SW 1271 (cell line): ENCODE data around the gene RHEBL1.

Experiments used
- DNase-seq, 2 experiments: peaks; one replicate each; lab custom pipeline; 2025; lab: John Stamatoyannopoulos, UW

Gene RHEBL1

DNA sequence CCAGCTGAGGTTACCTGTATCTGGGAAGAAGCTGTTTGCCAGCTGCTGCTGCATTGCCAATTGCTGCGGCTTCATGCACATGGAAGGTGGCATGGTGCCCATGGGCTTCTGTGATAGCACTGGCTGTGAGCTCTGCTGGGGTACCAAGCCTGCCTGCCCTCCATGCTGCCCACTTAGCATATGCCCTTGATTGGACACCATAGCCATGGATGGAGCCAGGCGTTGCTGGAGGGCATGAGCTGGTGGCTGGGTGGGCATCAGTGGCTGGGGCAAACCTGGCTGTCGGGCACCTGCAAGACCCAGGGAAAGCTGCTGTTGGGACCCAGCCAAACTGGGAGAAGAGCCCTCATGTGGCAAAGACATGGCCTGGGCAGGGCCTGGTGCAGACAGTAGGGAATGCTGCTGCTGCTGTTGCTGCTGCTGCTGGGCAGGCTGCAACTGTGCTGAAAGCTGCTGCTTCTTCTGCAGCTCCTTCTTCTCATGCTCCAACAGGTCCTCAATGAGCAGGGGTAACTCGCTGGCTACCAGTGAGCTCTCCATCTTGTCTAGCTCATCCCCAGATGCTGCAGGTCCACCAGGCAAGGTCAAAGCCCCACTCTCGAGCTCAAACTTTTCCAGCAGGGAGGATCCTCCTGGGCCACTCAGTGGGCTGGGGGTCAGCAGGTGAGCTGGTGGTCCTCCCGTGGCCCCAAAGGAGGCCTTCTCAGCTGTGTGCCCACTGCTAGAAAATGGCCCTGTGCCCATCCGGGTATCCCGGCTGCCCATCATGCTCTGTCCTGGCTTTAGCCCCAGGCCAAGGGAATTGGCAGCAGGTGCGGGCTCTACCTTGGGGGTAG lies 32.5 kb downstream of the RHEBL1 start:
- DNase-seq, result no peak

DNA sequence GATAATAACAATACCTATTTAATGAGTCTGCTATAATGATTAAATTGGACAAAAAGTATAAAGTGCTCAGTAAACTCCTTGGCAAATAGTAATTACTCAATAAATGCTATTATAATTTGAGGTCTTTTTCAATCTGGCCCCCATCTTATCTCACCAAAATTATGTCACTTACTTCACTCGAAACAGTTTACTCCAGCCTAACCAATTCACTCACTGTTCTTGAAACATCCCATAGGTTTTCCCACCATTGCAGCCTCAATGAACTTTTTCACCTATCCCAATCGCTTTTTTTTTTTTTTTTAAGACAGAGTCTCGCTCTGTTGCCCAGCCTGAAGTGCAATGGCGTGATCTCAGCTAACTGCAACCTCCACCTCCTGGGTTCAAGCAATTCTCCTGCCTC lies 33.8 kb downstream of the RHEBL1 start:
- DNase-seq, result no peak

DNA sequence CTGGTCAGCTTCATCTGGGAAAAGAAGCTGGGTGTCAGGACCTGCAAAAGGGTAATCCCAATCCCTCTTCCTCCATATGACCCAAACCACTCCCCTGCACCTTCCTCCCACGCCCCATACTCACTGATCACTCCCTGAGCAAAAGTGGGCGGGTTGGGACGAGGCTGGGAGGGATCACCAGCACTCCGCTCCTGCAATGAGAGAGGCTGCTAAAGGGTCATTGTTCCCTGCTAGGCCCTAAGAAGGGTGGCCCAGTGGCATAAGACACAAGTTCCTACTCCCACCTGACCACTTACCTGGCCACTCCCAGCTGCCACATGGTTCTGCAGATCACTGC lies 35.5 kb downstream of the RHEBL1 start:
- DNase-seq, result no peak

DNA sequence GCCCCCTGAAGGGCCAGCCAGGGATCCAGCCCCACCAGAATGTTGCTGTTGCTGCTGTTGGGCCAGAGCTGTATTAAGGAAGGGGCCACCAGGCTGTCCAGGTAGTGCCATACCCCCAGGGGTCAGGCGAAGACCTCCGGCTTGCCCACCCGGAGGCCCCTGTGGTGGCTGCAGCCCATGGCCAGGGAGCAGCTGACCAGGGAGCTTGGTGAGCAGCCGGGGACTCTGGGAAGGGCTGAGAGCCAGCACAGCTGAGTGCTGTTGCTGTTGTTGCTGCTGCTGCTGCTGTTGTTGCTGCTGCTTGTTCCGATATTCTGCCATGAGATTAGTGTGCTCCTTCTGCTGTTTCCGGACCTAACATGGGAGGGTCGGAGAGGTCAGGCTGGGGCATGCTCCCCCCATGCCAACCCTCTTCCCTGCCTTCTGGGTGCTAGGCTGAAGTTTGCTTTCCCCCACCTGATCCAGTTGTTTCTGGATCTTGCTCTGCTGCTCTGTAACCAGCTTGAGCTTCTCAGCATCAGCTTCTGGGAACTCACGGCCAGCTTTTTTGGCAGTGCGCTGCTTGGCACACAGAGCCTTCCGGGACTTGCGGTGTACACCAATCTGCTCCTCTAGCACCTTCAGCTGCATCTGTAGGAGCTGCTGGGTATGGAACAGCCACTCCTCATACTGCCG lies 36.0 kb downstream of the RHEBL1 start:
- DNase-seq, result no peak

DNA sequence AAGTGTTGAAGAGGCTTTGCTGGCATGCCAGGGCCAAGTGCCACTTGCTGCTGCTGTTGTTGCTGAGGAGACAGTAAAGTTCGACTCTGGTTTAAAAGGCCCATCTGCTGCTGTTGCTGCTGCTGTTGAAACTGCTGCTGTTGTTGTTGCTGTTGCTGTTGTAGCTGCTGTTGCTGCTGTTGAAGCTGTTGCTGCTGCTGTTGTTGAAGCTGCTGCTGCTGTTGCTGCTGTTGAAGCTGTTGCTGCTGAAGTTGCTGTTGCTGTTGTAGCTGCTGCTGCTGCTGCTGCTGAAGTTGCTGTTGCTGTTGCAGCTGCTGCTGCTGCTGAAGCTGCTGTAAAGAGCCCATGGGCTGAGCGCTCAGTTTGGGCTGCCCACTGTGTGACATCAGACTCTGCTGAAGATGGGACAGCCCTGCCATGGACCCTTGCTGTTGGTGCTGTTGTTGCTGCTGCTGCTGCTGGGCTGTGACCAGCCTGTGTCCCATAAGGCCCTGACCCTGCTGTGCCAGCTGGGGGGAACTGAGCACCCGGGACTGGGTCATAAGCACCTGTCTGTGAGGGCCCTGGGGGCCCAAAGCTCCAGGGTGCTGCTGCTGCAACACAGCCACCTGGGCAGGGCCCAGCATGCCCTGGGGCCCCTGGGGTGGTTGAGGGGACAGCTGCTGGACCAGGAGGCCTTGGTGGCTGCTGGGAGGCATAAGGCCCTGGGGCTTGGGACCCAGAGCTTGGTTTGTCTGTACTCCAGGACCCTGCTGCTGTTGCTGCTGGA lies 36.9 kb downstream of the RHEBL1 start:
- DNase-seq, result no peak

DNA sequence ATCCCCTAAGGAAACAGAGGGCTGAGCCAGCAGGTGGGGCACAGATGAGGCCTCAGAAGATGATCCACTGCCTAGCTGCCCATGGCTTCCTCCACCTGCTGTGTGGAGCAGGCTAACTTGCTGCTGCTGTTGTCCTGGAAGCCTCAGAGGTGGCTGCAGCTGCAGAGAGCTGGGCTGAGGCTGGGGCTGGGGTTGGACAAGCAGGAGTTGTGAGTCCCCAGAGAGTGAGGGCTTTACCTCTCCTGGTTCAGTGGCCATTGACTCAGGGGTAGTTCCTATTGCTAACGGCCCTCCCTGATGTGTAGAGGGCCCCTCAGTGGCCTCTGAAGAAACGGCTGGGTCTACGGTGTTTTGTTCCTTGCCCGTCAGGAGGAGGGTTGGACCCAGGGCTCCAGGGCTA lies 37.5 kb downstream of the RHEBL1 start:
- DNase-seq, result no peak

DNA sequence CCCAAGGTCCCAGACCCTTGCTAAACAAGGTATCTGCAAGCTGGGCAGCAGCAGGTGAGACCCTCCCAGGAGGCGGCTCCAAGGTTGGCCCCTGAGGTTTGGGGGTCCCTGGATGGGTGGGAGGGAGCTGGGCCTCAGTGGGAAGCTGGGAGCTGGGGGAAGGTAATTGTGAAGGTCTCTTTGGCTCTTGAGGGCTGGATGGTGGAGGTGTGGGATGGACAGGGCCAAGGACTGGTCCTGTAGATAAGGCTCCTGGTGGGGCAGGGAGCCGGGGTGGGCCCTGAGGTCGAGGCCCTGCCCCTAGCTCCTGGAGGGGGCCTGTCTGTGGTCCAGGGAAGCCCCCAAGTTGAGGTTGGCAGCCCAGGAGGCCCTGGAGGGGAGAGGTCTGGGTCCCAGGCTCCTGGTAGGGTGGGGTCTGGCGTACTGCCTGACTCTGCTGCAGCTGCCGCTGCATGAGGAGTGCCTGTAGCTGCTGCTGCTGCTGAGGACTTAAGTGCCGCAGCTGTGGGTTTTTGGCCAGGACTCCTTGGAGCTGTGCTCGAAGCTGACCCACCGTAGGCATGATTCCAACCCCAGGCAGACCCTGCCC lies 38.1 kb downstream of the RHEBL1 start:
- DNase-seq, result no peak

DNA sequence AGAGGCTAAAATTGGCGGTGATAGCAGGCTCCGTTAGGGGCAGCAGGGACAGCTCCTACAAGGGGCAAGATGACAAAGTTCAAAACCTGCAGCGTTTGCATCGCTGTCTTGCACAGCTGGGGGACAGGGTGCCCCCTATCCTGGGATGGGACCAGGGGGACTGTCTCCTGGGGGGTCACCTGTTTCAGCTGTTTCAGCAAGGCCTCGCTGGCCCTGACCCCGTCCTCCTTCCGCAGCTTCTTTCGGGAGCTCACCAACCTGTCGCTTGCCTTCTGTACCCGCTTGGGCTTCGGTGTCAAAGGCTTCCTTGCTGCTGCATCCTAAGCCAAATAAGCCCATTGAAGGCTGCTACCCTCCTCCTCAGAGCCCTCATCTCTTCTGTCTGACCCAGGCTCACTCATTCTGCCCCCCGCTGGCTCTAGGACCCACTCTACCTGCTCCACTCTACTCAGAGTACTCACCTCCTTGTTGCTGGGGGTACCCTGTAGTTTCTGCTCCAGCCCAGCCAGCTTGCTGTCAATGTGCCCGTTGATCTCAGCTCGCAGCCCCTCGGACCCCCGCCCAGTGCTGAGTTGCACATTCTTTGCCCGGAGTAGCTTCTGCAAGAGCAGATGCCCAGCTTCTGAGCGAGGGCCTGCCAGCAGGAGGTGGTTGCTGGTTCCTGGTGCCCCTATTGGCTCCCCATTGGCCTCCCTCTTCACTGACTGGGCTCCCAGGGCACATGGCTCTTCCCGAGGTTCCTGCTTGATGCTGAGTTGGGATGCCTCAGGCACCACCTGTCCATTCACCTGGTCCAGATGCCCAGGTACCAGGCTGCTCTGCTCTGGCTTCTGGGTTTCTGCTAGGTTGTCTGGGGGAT lies 38.8 kb downstream of the RHEBL1 start:
- no peak for DNase-seq

DNA sequence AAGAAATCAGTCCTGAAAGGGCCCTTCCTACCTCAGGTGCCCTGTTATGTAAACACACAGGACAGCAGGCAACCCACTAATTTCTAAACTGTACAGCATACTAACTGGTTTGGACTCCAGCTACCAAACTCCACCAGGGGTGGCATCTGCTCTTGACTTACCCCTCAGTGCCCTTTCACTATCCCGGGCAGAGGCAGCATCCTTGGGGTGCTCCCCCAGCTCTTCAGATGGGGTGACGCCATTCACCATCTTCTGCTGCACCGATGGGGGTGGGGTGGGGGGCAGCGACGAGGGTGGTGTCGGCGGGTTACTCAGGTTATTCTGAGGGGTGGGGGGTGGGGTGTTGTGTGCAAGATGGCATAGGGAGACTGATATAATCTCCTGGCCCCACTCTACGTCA lies 39.7 kb downstream of the RHEBL1 start:
- DNase-seq, result no peak

DNA sequence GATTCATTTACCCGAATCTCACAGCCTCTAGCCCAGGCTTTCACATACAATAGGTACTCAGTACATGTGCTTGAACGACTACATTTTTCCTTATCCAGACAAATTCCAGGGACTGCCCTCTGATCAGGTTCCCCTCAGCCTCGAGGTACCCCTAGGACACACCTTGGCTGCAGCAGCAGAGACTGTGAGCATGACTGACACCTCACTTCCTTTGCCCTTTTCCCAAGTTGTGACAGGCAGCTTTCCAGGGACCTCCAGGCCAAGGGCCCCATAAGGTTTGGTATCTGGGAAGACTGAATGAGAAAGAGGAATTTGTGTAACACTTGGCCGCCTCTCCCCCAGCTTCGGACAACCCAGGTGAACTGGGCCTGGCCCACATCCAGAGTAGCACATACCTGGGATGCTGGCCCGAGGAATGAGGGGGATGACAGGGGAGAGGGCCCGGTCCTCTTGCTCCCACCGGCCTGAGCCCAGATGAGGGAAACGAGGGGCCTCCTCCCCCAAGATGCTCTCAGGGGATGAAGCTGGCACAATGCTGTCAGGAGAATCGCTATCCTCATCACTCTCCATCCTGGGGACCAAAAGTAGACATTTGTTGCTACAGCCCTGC lies 41.0 kb downstream of the RHEBL1 start:
- DNase-seq, result no peak

DNA sequence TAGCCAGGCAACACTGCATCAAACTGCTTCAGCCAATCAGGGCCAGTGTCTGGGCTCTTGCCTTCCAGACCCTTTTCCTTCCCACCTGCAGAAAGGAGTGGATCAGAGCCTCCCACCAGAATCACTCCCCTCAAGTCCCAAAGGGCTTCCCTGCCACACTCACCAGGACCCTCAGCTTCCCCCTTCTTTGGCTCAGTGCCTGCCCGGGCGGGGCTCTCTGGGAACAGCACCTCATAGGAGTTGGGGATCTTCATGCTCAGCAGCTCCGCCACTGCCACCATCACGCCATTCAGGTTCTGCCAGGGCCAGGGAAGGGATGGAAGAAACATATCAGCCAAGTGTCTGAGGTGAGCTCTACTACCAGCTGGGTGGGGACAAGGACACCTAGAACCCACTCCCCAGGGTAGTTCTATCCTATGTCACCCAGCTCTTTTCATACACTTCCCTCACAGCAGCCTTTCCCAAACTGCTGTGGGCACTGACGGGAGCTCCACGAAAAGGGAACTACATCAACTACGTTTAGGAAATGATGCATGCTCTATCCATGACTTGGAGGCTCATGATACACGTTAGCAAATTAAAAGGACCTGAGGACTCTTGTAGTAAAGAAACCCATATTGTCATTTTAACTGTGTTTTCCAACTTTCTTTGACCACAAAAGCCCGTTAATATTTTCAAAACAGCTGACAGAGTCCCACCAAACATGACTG lies 41.8 kb downstream of the RHEBL1 start:
- DNase-seq, result no peak

DNA sequence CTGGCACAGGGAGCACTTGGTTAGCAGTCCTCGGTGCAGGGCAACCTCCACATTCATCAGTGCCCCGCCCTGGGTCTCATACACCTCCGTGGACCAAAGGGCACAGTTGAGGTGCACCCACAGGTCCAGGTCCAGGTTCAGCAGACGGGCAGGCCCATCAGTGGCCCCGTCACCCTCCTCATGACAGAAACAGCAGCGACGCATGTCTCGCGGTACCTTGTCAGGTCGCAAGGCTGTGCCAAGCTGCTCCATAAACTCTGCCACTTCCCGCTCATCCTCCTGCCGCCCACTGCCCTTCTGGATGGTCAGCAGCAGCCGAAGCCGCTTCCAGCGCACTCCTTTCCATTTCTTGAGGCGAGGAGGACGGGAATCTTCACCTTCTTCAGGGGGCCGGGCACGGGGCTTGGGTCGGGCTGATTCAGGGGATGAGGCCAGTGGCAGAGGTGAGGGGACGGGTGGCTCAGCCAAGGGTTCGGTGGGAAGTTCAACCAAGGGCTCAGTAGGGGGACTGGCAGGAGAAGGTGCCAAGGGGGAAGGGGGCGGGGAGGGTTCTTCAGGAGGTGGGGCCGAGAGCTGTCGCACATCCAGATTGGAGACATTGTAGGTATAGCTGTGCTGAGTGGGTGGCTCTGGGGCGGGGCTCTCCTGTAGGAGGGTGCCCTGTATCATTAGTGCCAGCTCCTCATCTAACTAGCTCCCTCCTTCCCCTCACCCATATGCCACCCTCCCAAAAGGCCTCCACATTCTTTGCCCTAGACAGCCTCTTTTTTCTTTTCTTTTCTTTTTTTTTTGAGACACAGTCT lies 42.9 kb downstream of the RHEBL1 start:
- no peak for DNase-seq

DNA sequence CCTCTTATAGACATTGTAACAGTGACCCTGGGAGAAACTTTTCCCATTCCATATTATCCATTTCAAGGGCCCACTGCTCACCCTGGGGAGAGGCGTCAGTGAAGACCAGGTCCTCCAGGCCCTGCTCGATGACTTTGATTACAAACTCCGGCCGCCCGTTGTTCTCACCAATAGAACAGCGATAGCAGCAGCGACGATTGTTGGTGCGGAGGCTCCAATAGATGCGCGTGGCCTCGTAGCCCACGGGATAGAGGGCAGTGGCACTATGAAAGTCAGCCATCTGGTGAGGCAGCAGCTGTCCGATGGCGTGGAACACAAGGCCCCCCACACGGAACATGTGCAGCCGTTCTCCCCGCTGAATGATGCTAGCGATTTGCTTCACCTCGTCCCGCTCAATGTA lies 43.7 kb downstream of the RHEBL1 start:
- no peak for DNase-seq

DNA sequence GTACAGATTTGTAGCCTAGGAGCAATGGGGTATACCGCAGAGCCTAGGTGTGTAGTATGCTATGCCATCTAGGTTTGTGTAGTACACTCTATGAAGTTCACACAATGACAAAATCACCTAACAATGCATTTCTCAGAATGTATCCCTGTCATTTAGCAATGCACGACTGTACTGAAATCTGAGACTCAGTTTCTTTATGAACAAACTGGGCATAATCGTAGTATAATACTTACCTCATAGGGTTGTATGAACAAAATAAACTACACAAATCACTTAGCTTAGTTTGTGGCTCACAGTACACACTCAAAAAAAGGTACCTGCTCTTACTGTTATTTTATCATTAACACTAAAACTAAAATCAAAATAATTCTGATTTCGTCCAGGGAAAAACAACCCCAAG lies 44.3 kb downstream of the RHEBL1 start:
- DNase-seq, result no peak

DNA sequence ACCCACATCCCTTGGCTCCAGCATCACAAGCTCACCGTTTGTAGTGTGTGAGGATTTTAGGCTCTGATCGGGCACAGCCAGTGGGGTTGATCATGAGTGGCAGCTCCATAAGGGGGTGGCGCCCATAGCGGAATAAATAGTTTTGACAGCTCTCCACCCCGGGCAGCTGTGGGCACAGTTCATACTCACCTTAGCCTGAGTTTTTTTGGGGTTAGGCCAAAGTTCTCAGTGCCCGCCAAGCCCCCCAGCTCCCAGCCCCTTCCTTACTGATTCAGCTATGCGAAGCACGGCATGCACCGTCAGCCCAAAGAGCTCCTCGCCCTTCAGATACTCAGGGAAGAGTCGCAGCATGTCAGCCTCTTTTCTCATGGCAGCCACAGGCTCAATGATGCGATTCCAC lies 45.2 kb downstream of the RHEBL1 start:
- DNase-seq, result no peak

DNA sequence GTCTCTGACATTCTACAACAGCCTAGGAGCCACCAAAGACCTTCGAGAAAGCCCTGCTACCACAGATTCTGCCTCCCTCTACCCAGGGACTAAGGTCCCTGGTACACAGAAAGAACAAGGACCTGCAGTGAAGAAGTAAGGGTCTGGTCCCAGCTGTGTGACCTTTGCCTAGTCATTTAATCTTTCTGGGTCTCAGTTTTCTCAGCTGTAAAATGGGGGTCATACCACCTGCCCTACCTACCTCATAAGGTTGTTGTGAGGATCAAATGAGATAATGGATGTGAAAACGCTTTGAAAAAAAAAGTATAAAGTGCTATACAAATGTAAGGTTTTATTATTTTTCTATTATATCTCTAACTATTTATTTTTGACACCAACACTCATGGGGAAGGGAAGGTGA lies 46.0 kb downstream of the RHEBL1 start:
- DNase-seq, result no peak

DNA sequence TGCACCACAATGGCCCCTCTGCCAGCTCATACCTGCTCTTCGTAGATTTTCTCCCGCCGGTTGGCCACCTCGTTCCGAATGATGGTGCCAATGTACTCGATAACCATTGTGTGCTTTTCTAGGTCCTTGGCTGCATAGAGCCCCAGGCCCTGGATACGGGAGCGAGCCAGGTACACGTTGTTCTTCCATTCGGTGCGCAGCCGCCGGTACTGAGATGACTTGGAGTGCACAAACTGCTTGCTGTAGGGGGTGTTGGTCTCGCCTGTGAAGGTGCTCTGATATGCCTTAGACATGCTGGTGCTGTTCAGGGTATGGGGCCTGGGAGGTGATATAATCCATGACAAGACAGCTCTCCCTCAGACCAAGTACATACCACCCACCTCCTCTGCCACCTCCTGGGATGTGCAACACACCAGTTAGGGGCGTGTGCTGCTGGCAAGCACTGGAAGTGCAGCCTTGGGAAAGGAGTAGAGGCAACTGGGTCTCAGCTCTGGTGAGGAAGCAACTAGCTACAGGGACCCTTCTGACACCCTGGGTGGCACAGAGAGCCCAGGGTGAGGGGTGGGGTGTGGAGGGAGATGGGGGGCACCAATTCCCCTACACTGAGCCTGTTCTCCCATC lies 47.1 kb downstream of the RHEBL1 start:
- DNase-seq, result no peak

DNA sequence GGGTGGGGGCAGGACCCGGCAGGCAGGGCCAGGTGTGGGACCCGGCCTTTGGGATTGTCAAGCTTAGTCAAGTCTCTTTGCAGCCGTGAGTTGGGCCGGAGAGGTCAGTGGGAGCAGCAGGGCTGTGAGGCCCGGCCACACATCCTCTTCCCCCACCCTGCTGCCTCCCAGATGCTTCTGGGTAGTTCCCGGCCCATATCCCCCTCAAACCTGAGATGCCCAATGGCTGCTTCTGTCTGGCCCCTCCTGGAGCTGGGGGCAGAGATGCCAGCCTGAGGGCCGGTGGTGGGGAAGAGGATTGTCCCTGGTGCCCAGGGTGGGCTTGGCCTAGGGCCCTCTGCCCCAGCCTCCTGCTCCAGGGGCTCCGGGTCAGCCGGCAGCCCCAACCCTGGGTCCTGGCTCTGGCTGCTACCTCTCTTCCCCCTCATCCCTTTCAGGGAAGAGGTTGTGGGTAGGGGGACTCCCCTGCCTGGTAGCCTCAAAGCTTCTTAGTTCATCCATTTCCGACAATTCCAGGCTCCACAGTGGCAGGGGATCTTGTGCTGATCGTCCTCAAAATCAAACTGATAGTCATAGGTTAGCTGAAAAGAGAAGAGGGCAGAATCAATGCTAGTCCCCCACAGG lies 48.4 kb downstream of the RHEBL1 start:
- DNase-seq, result no peak

DNA sequence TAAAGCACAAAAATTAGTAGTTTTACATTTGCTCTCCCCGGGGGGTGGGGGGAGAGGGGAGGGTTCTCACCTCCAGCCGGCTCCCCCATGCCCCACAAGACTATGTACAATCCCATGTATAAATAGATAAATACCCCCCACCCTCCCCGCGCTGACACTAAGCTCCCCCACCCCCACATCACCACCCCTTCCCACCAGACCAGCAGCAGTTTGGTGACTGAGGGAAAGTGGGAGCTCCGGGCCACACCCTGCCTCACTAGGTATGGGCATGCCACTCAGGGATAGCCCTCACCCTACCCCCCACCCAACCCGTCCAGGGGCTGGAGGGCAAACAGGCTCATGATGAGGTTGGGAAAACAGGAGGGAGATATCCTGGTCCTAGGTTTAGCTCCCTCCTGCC lies 49.3 kb downstream of the RHEBL1 start:
- no peak for DNase-seq
